ENCODE data around the gene SHF.

GRCh38 chr15:45181491-45182285 lies 6.1 kb downstream of the SHF start:
- TF ChIP-seq, protein P1, sequence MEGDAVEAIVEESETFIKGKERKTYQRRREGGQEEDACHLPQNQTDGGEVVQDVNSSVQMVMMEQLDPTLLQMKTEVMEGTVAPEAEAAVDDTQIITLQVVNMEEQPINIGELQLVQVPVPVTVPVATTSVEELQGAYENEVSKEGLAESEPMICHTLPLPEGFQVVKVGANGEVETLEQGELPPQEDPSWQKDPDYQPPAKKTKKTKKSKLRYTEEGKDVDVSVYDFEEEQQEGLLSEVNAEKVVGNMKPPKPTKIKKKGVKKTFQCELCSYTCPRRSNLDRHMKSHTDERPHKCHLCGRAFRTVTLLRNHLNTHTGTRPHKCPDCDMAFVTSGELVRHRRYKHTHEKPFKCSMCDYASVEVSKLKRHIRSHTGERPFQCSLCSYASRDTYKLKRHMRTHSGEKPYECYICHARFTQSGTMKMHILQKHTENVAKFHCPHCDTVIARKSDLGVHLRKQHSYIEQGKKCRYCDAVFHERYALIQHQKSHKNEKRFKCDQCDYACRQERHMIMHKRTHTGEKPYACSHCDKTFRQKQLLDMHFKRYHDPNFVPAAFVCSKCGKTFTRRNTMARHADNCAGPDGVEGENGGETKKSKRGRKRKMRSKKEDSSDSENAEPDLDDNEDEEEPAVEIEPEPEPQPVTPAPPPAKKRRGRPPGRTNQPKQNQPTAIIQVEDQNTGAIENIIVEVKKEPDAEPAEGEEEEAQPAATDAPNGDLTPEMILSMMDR (IDR thresholded peaks at IDR 0.05; ENCODE audit: low read depth, low read length): no peak
- no peak for TF ChIP-seq EZH2phosphoT487 (IDR thresholded peaks at IDR 0.05; ENCODE audit: low read depth)
